ENCODE measurements around the gene PLIN5. TPM values are rescaled to one million over a fixed set of nuclear protein-coding genes. Genes with fewer than 3 reads are reported as not detected.

Gene PLIN5
- polyA plus RNA-seq, 1 donor (not counting 4 experiments of a cell fraction or from before 2014, with no cell fraction given): not detected

- Histone ChIP-seq H3K4me1 (ENCODE audit: control insufficient read depth, extremely low read depth, insufficient read depth, low read length) (peaks cover 5% of the 10 kb centered on the region), H3K9ac (ENCODE audit: control insufficient read depth, extremely low read depth, insufficient read depth, low read length) (no peak overlapping the region), H3K36me3 (ENCODE audit: control insufficient read depth in 2 of 2, extremely low read depth in 1 of 2, insufficient read depth in 2 of 2, low read length in 2 of 2) (no peaks in the 10 kb centered on the region), H3K79me2 (ENCODE audit: control insufficient read depth, insufficient read depth, low read length) (no peaks in the 10 kb centered on the region), H3K27me3 (ENCODE audit: control insufficient read depth, extremely low read depth, insufficient read depth, low read length) (peaks cover 45% of the 10 kb centered on the region), H4K20me1 (ENCODE audit: control insufficient read depth, extremely low read depth, insufficient read depth, low read length) (no peaks in the 10 kb centered on the region), H3K9me3 (ENCODE audit: control insufficient read depth, low read depth, low read length) (no peaks in the 10 kb centered on the region), H3K27ac (ENCODE audit: control insufficient read depth, insufficient read depth, low read length) (no peak overlapping the region), H3K9me1 (ENCODE audit: control insufficient read depth, extremely low read depth, insufficient read depth, low read length) (no peaks in the 10 kb centered on the region), H3K4me3 (ENCODE audit: control insufficient read depth in 2 of 3, extremely low read depth in 1 of 3, insufficient read depth in 2 of 3, low read depth in 1 of 3, low read length in 3 of 3) (peak overlapping the region in 1 of 3 experiments; percentile 35), H3K4me2 (ENCODE audit: control insufficient read depth, extremely low read depth, insufficient read depth, low read depth, low read length) (no peak overlapping the region), H2AFZ (ENCODE audit: control insufficient read depth, low read length) (no peak overlapping the region)
- dilution Hi-C loops (cut with MboI; ENCODE audit: extremely low pct_ligation_motif_present, low sequenced_read_pairs): no loop called here
- FAIRE-seq (no peak), DNase-seq (ENCODE audit: low read depth, low spot score) (no peak)
- TF ChIP-seq, protein P1, sequence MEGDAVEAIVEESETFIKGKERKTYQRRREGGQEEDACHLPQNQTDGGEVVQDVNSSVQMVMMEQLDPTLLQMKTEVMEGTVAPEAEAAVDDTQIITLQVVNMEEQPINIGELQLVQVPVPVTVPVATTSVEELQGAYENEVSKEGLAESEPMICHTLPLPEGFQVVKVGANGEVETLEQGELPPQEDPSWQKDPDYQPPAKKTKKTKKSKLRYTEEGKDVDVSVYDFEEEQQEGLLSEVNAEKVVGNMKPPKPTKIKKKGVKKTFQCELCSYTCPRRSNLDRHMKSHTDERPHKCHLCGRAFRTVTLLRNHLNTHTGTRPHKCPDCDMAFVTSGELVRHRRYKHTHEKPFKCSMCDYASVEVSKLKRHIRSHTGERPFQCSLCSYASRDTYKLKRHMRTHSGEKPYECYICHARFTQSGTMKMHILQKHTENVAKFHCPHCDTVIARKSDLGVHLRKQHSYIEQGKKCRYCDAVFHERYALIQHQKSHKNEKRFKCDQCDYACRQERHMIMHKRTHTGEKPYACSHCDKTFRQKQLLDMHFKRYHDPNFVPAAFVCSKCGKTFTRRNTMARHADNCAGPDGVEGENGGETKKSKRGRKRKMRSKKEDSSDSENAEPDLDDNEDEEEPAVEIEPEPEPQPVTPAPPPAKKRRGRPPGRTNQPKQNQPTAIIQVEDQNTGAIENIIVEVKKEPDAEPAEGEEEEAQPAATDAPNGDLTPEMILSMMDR (optimal IDR thresholded peaks at IDR 0.05 in 1 of 3, IDR thresholded peaks at IDR 0.05 in 1 of 3, conservative IDR thresholded peaks at IDR 0.05 in 1 of 3; ENCODE audit: extremely low read depth in 1 of 3, insufficient read depth in 2 of 3, low read length in 3 of 3): no peak
- peak; percentile 45 for TF ChIP-seq EZH2 (IDR thresholded peaks at IDR 0.05; ENCODE audit: low read length)
Observed at GRCh38 chr19:4580961-4581665, 46.1 kb upstream of the PLIN5 start.

DNA sequence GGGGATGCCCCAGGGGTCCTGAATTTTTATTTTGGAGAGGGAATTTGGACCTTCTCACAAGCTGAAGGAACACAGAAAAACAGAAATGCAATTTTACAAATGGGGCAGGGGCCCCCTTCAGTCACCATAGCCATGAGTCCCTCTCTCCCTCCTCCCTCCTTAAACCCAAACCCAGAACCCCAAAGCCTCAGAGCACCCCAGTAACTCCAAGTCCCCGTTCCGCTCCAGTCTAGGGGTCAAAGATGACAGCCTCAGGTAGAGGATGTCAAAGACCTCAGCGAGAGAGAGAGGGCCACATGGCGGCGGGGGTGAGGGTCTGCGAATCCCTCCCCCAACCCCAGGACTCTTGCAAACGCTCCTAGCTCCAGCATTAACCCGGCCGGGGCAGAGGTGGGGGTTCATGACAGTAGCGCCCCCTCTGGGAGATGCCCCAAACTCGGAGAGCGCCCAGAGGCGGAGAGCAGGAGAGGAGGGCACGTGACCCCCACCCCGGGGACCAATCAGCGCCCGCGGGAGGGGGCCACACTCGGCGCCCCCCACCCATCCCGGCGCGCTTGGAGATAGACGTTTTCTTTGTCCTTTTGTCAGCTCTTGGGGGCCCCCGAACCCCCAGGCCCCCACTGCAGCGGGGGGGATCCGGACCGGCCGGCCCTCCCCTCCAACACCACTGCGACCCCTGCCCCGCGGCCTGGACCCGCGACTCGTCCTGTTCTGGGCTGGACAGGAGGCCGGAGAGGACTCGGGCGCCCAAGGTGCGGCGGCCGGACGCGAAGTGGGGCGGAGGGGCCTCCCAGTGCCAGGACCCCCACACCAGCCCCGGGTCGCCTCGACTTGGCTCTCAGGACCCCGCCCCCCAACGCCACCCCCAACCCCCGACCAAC lies 45.2 kb upstream of the PLIN5 start:
- Histone ChIP-seq H3K4me2 (ENCODE audit: control insufficient read depth, extremely low read depth, insufficient read depth, low read depth, low read length) (no peak overlapping the region), H3K4me3 (ENCODE audit: control insufficient read depth in 2 of 3, extremely low read depth in 1 of 3, insufficient read depth in 2 of 3, low read depth in 1 of 3, low read length in 3 of 3) (no peak overlapping the region), H3K79me2 (ENCODE audit: control insufficient read depth, insufficient read depth, low read length) (no peaks in the 10 kb centered on the region), H2AFZ (ENCODE audit: control insufficient read depth, low read length) (no peak overlapping the region), H3K36me3 (ENCODE audit: control insufficient read depth in 2 of 2, extremely low read depth in 1 of 2, insufficient read depth in 2 of 2, low read length in 2 of 2) (no peaks in the 10 kb centered on the region), H3K9me3 (ENCODE audit: control insufficient read depth, low read depth, low read length) (no peaks in the 10 kb centered on the region), H3K9ac (ENCODE audit: control insufficient read depth, extremely low read depth, insufficient read depth, low read length) (no peak overlapping the region), H3K4me1 (ENCODE audit: control insufficient read depth, extremely low read depth, insufficient read depth, low read length) (peaks cover 11% of the 10 kb centered on the region), H3K27me3 (ENCODE audit: control insufficient read depth, extremely low read depth, insufficient read depth, low read length) (peaks cover 39% of the 10 kb centered on the region), H4K20me1 (ENCODE audit: control insufficient read depth, extremely low read depth, insufficient read depth, low read length) (no peaks in the 10 kb centered on the region), H3K9me1 (ENCODE audit: control insufficient read depth, extremely low read depth, insufficient read depth, low read length) (no peaks in the 10 kb centered on the region), H3K27ac (ENCODE audit: control insufficient read depth, insufficient read depth, low read length) (no peak overlapping the region)
- peak; percentile 61 for TF ChIP-seq EZH2 (IDR thresholded peaks at IDR 0.05; ENCODE audit: low read length)
- TF ChIP-seq, protein P1 (optimal IDR thresholded peaks at IDR 0.05 in 1 of 3, IDR thresholded peaks at IDR 0.05 in 1 of 3, conservative IDR thresholded peaks at IDR 0.05 in 1 of 3; ENCODE audit: extremely low read depth in 1 of 3, insufficient read depth in 2 of 3, low read length in 3 of 3): peak in 1 of 3 experiments; percentile 2
- no peak for DNase-seq (ENCODE audit: low read depth, low spot score)
- FAIRE-seq: no peak
- dilution Hi-C loops (cut with MboI; ENCODE audit: extremely low pct_ligation_motif_present, low sequenced_read_pairs): no loop called here

Data from keratinocyte (primary cell).